IPS-NIHi11 (cell line): ENCODE measurements around the gene PROCR.
"Not testable (repeated sequence)": the region's sequence is repeated elsewhere in the genome, so short reads cannot be mapped to it uniquely, and the experiment has no call there.

ENCODE experiments used
- DNase-seq: peaks from one replicate; pipeline ENCODE4 v3.0.0; 2012; ENCODE audit warnings: mixed read lengths, low spot score

PROCR gene

GRCh38 chr20:35171753-35172433 lies at the start of gene PROCR:
Gene PROCR (plus strand): TSS chr20:35172072. CDS start chr20:35172155, 83 bp downstream.
- DNase-seq, result peak; percentile 73

GRCh38 chr20:35122756-35123405 lies 49.0 kb upstream of the PROCR start:
- no peak for DNase-seq

GRCh38 chr20:35125753-35126152 lies 46.1 kb upstream of the PROCR start:
- no peak for DNase-seq

- DNase-seq, result no peak
Measured at GRCh38 chr20:35129647-35130069, 42.2 kb upstream of the PROCR start.

GRCh38 chr20:35131934-35132333 lies 39.9 kb upstream of the PROCR start:
- DNase-seq, result no peak

GRCh38 chr20:35133031-35133430 lies 38.8 kb upstream of the PROCR start:
- DNase-seq, result no peak

- DNase-seq, result no peak
Measured at GRCh38 chr20:35133735-35134134, 38.1 kb upstream of the PROCR start.

- DNase-seq, result no peak
Measured at GRCh38 chr20:35134472-35134871, 37.4 kb upstream of the PROCR start.

- no peak for DNase-seq
Measured at GRCh38 chr20:35134880-35135279, 37.0 kb upstream of the PROCR start.

- no peak for DNase-seq
Measured at GRCh38 chr20:35135867-35136586, 35.8 kb upstream of the PROCR start.

GRCh38 chr20:35144694-35145093 lies 27.2 kb upstream of the PROCR start:
- DNase-seq, result no peak

GRCh38 chr20:35145141-35145564 lies 26.7 kb upstream of the PROCR start:
- peak; percentile 60 for DNase-seq

- peak; percentile 46 for DNase-seq
Measured at GRCh38 chr20:35146299-35146919, 25.5 kb upstream of the PROCR start.

- peak; percentile 96 for DNase-seq
Measured at GRCh38 chr20:35146920-35147574, 24.8 kb upstream of the PROCR start, which contains the start of gene EDEM2. Gene EDEM2 (minus strand): TSS chr20:35147336. CDS start chr20:35147258, 78 bp downstream.

GRCh38 chr20:35147575-35148071 lies 24.2 kb upstream of the PROCR start:
- not testable (repeated sequence) for DNase-seq

- DNase-seq, result no peak
Measured at GRCh38 chr20:35150846-35151579, 20.9 kb upstream of the PROCR start.

- DNase-seq, result no peak
Measured at GRCh38 chr20:35151736-35152135, 20.1 kb upstream of the PROCR start.

- DNase-seq, result no peak
Measured at GRCh38 chr20:35155936-35156335, 15.9 kb upstream of the PROCR start.

- DNase-seq, result no peak
Measured at GRCh38 chr20:35156978-35157377, 14.9 kb upstream of the PROCR start.

- DNase-seq, result not testable (repeated sequence)
Measured at GRCh38 chr20:35160341-35160740, 11.5 kb upstream of the PROCR start.

GRCh38 chr20:35164531-35164930 lies 7.3 kb upstream of the PROCR start:
- DNase-seq, result not testable (repeated sequence)
